WTC11 (cell line): ENCODE data around the gene EFCAB8.

Source experiments
- CTCF ChIP-seq: fragments of 200-600 bp; IDR thresholded peaks from 2 replicates; pipeline ENCODE4 v1.8.0; 2022; ENCODE audit warnings: antibody characterized with exemption
- E2F5 ChIP-seq: sonication (generic); formaldehyde crosslinking; IDR thresholded peaks from 2 replicates; pipeline ENCODE4 v1.8.1; 2022; ENCODE audit warnings: mild to moderate bottlenecking, moderate library complexity, missing genetic modification reagents
- FOXJ3 ChIP-seq: sonication (generic); formaldehyde crosslinking; IDR thresholded peaks from 2 replicates; pipeline ENCODE4 v1.9.0; 2021; ENCODE audit warnings: missing genetic modification reagents, mild to moderate bottlenecking, borderline replicate concordance
- PRDM15 ChIP-seq: sonication (generic); formaldehyde crosslinking; IDR thresholded peaks from 2 replicates; pipeline ENCODE4 v1.8.0; 2022; ENCODE audit warnings: missing genetic modification reagents
- SP1 ChIP-seq: sonication (generic); formaldehyde crosslinking; conservative IDR thresholded peaks from 2 replicates; pipeline ENCODE4 v1.8.1; 2022; ENCODE audit warnings: missing genetic modification reagents
- TEAD4 ChIP-seq: sonication (generic); formaldehyde crosslinking; IDR thresholded peaks from 2 replicates; pipeline ENCODE4 v1.8.0; 2022; ENCODE audit warnings: mild to moderate bottlenecking, missing genetic modification reagents
- ZNF263 ChIP-seq: sonication (generic); formaldehyde crosslinking; IDR thresholded peaks from 2 replicates; pipeline ENCODE4 v1.8.1; 2022; ENCODE audit warnings: low read depth, mild to moderate bottlenecking, moderate library complexity, missing genetic modification reagents
- ZNF532 ChIP-seq: fragments of 250-450 bp; sonication (Bioruptor Pico); IDR thresholded peaks from 2 replicates; pipeline ENCODE4 v1.9.0; 2021; ENCODE audit warnings: mild to moderate bottlenecking, borderline replicate concordance

GRCh38 chr20:32887492-32887891, 28.8 kb downstream of the EFCAB8 start:
- TF ChIP-seq CTCF (no peak), SP1 (CRISPR knock-in tag) (no peak), E2F5 (CRISPR knock-in tag) (no peak), FOXJ3 (CRISPR knock-in tag) (no peak), ZNF532 (CRISPR knock-in tag) (no peak), PRDM15 (CRISPR knock-in tag) (no peak), ZNF263 (no peak), TEAD4 (CRISPR knock-in tag) (no peak)
